CD14-positive monocyte (primary cell): ENCODE data around the gene BMP7. TPM values are rescaled to one million over a fixed set of nuclear protein-coding genes. Genes with fewer than 3 reads are reported as not detected.
A peak's percentile ranks its signal among the peaks of the same experiment; 100 is the strongest.

Source experiments
- DNase-seq, 3 donors: peaks; one replicate each; pipeline ENCODE4 v3.0.0-alpha.2; 2011 to 2022
- H2AFZ ChIP-seq: 2 replicates; pipeline ENCODE4 v1.6.0; 2012; ENCODE audit warnings: mild to moderate bottlenecking, low read depth, low read length, inconsistent platforms; ENCODE audit not compliant: insufficient read depth, poor library complexity, severe bottlenecking
- H3K27ac ChIP-seq, 2 donors: 1 replicate in 1 of 2; 2 replicates in 1 of 2; pipeline ENCODE4 v1.5.1; 2012 to 2013; ENCODE audit warnings: low read length in 2 of 2, control low read depth in 1 of 2, inconsistent platforms in 1 of 2, low read depth in 1 of 2, mild to moderate bottlenecking in 1 of 2
- H3K27me3 ChIP-seq, 2 donors: one replicate each; pipeline versions ENCODE4 v1.6.0 to v1.6.1; 2011 to 2013; ENCODE audit warnings: low read length in 2 of 2; ENCODE audit not compliant: control insufficient read depth in 2 of 2, insufficient read depth in 2 of 2
- H3K36me3 ChIP-seq, 2 donors: replicated peaks in 1 of 2; 1 replicate in 1 of 2; 2 replicates in 1 of 2; pipeline versions ENCODE4 v1.5.1 to v1.6.1; 2012 to 2013; ENCODE audit warnings: low read length in 2 of 2, control low read depth in 1 of 2, inconsistent platforms in 1 of 2, mild to moderate bottlenecking in 1 of 2; ENCODE audit not compliant: insufficient read depth in 2 of 2, control insufficient read depth in 1 of 2
- H3K4me1 ChIP-seq, 2 donors: 1 replicate in 1 of 2; 2 replicates in 1 of 2; pipeline versions ENCODE4 v1.5.1 to v1.6.1; 2012 to 2013; ENCODE audit warnings: low read length in 2 of 2, control low read depth in 1 of 2, inconsistent platforms in 1 of 2, mild to moderate bottlenecking in 1 of 2, moderate library complexity in 1 of 2; ENCODE audit not compliant: insufficient read depth in 2 of 2, control insufficient read depth in 1 of 2
- H3K4me2 ChIP-seq: replicated peaks from 2 replicates; pipeline ENCODE3; 2012; ENCODE audit warnings: low read length, moderate library complexity, mild to moderate bottlenecking; ENCODE audit not compliant: poor library complexity, severe bottlenecking; ENCODE audit errors: extremely low read depth
- H3K4me3 ChIP-seq, 3 experiments: fragments of 200-600 bp in 1 of 3; sonication (generic) in 1 of 3; replicated peaks in 1 of 3; 1 replicate in 2 of 3; 2 replicates in 1 of 3; pipeline ENCODE4 v1.5.1; 2011 to 2013; ENCODE audit warnings: low read length in 3 of 3, mild to moderate bottlenecking in 3 of 3, control low read depth in 2 of 3, low read depth in 2 of 3, inconsistent platforms in 1 of 3, moderate library complexity in 1 of 3
- H3K79me2 ChIP-seq: 2 replicates; pipeline ENCODE4 v1.6.0; 2012; ENCODE audit warnings: mild to moderate bottlenecking, control low read depth, inconsistent platforms, low read length, moderate library complexity; ENCODE audit not compliant: insufficient read depth
- H3K9ac ChIP-seq: 2 replicates; pipeline ENCODE4 v1.6.0; 2017; ENCODE audit warnings: low read length, mild to moderate bottlenecking; ENCODE audit not compliant: insufficient read depth, poor library complexity, severe bottlenecking
- H3K9me3 ChIP-seq, 2 donors: replicated peaks in 1 of 2; 1 replicate in 1 of 2; 2 replicates in 1 of 2; pipeline versions ENCODE4 v1.5.1 to v1.6.1; 2012 to 2013; ENCODE audit warnings: low read length in 2 of 2, control low read depth in 1 of 2; ENCODE audit not compliant: control insufficient read depth in 1 of 2, insufficient read depth in 1 of 2
- H4K20me1 ChIP-seq: 2 replicates; pipeline ENCODE4 v1.6.0; 2012; ENCODE audit warnings: mild to moderate bottlenecking, low read length, control low read depth, moderate library complexity; ENCODE audit not compliant: insufficient read depth
- H3K27ac Mint-ChIP-seq, 7 donors: one replicate each; pipeline ENCODE4 v1.8.0; 2020; ENCODE audit warnings: mild to moderate bottlenecking in 7 of 7, mixed read lengths in 7 of 7, moderate library complexity in 6 of 7, inconsistent platforms in 2 of 7
- H3K27me3 Mint-ChIP-seq, 3 donors: one replicate each; pipeline ENCODE4 v1.8.0; 2021 to 2022; ENCODE audit warnings: low read depth in 3 of 3, mild to moderate bottlenecking in 3 of 3, mixed read lengths in 3 of 3, moderate library complexity in 3 of 3, inconsistent platforms in 1 of 3
- H3K36me3 Mint-ChIP-seq, 2 donors: one replicate each; pipeline ENCODE4 v1.8.0; 2020; ENCODE audit warnings: mixed read lengths in 2 of 2, inconsistent platforms in 1 of 2, mild to moderate bottlenecking in 1 of 2
- H3K4me1 Mint-ChIP-seq: one replicate; pipeline ENCODE4 v1.8.0; 2020; ENCODE audit warnings: mild to moderate bottlenecking, mixed read lengths
- H3K4me3 Mint-ChIP-seq, 2 donors: one replicate each; pipeline ENCODE4 v1.8.0; 2020; ENCODE audit warnings: mild to moderate bottlenecking in 2 of 2, mixed read lengths in 2 of 2, moderate library complexity in 1 of 2
- H3K9me3 Mint-ChIP-seq, 7 donors: one replicate each; pipeline ENCODE4 v1.8.0; 2020 to 2022; ENCODE audit warnings: mixed read lengths in 7 of 7, mild to moderate bottlenecking in 6 of 7, moderate library complexity in 6 of 7, inconsistent platforms in 2 of 7
- CTCF ChIP-seq: fragments of 200-600 bp; IDR thresholded peaks from one replicate; pipeline ENCODE4 v1.8.0; 2022; ENCODE audit warnings: antibody characterized with exemption, mild to moderate bottlenecking
- WGBS: methylation state at CpG from one replicate; pipeline ENCODE4 v1.1.5; 2013; ENCODE audit warnings: missing lambda C conversion rate; ENCODE audit not compliant: insufficient coverage; 5-methylcytosine and 5-hydroxymethylcytosine counted together
- intact Hi-C, 2 donors: fragments of 100-400 bp; cut with micrococcal nuclease; formaldehyde crosslinking; loops; one replicate each; pipeline versions ENCODE4 v1.15.0 to v1.15.1; 2023
- polyA plus RNA-seq, 3 donors: library from polyadenylated mRNA; depleted of rRNA in 1 of 3; unstranded in 2 of 3; stranded (reverse) in 1 of 3; fragments of 300-500 nt in 2 of 3; fragments of >200 nt in 1 of 3; fragmentation: Illumina TruSeq in 2 of 3; gene quantifications; 1 replicate in 2 of 3; 2 replicates in 1 of 3; pipeline ENCODE4 v1.2.3, GENCODE V29; 2012 to 2021

The BMP7 gene
- polyA plus RNA-seq, 3 donors: not detected

- no peaks in the 10 kb centered on the region for H3K4me1 Mint-ChIP-seq
- Histone ChIP-seq H3K4me3 (no peak overlapping the region), H4K20me1 (no peaks in the 10 kb centered on the region), H3K4me1 (no peaks in the 10 kb centered on the region), H3K9ac (no peak overlapping the region), H3K27me3 (no peaks in the 10 kb centered on the region), H3K9me3 (no peaks in the 10 kb centered on the region), H3K36me3 (no peaks in the 10 kb centered on the region), H2AFZ (no peak overlapping the region), H3K27ac (no peak overlapping the region), H3K79me2 (no peaks in the 10 kb centered on the region), H3K4me2 (no peak overlapping the region)
- H3K36me3 Mint-ChIP-seq: no peaks in the 10 kb centered on the region
- DNase-seq: no peak
- H3K4me3 Mint-ChIP-seq: no peak overlapping the region
- 89% methylated on average over 6 of the region's 6 CpGs for WGBS
- intact Hi-C loops: no loop called here
- H3K27me3 Mint-ChIP-seq: peaks cover 0 to 6% (median 4%) of the 10 kb centered on the region in 3 donors
- no peak for TF ChIP-seq CTCF
- H3K27ac Mint-ChIP-seq: peak overlapping the region in 1 of 7 donors; percentile 13
- H3K9me3 Mint-ChIP-seq: peaks cover 0 to 3% (median 0%) of the 10 kb centered on the region in 7 donors
Observed at GRCh38 chr20:57188576-57189079, 77.8 kb downstream of the BMP7 start.

GRCh38 chr20:57188056-57188455 lies 78.4 kb downstream of the BMP7 start:
- no peaks in the 10 kb centered on the region for H3K27me3 ChIP-seq
- H3K4me1 ChIP-seq: no peaks in the 10 kb centered on the region
- H3K79me2 ChIP-seq: no peaks in the 10 kb centered on the region
- 100% methylated on average over 1 of the region's 9 CpGs for WGBS
- no peaks in the 10 kb centered on the region for H3K4me1 Mint-ChIP-seq
- H3K36me3 Mint-ChIP-seq: no peaks in the 10 kb centered on the region
- no peak for DNase-seq
- intact Hi-C loops: no loop called here
- no peak overlapping the region for H3K9ac ChIP-seq
- peaks cover 0 to 6% (median 6%) of the 10 kb centered on the region in 3 donors for H3K27me3 Mint-ChIP-seq
- H3K36me3 ChIP-seq: no peaks in the 10 kb centered on the region
- H3K4me2 ChIP-seq: no peak overlapping the region
- H3K27ac ChIP-seq: no peak overlapping the region
- H3K4me3 ChIP-seq: no peak overlapping the region
- no peak for TF ChIP-seq CTCF
- H3K9me3 Mint-ChIP-seq: peaks cover 0 to 3% (median 0%) of the 10 kb centered on the region in 7 donors
- no peaks in the 10 kb centered on the region for H4K20me1 ChIP-seq
- no peak overlapping the region for H2AFZ ChIP-seq
- no peak overlapping the region for H3K27ac Mint-ChIP-seq
- H3K9me3 ChIP-seq: no peaks in the 10 kb centered on the region
- no peak overlapping the region for H3K4me3 Mint-ChIP-seq
